Prostate gland (tissue), 2 donors: ENCODE data around the gene TEPSIN.

Experiments used
- CTCF ChIP-seq, 4 experiments: fragments of 200-600 bp in 2 of 4; fragments of 450-650 bp in 2 of 4; sonication (generic) in 2 of 4; IDR thresholded peaks; 1 replicate in 3 of 4; 2 replicates in 1 of 4; pipeline ENCODE4 v1.5.1; 2016 to 2019; ENCODE audit warnings: antibody characterized with exemption in 4 of 4, mild to moderate bottlenecking in 2 of 4, moderate library complexity in 2 of 4
- POLR2A ChIP-seq: fragments of 450-650 bp; IDR thresholded peaks from one replicate; pipeline ENCODE4 v1.6.1; 2016; ENCODE audit warnings: antibody characterized with exemption, mild to moderate bottlenecking
- POLR2AphosphoS5 ChIP-seq: sonication (generic); formaldehyde crosslinking; IDR thresholded peaks from one replicate; pipeline ENCODE4 v1.6.1; 2017; ENCODE audit warnings: antibody characterized with exemption

- peak in 1 of 4 experiments; percentile 9 for TF ChIP-seq CTCF (IDR thresholded peaks at IDR 0.05)
- peak; percentile 9 for TF ChIP-seq POLR2A
- peak; percentile 93 for TF ChIP-seq POLR2AphosphoS5
Observed at GRCh38 chr17:81222906-81223761, 15.7 kb downstream of the TEPSIN start, which contains the start of gene CEP131.
